IPS-18a (cell line): Measurements from ENCODE around the gene OCIAD1.

ENCODE experiments used
- H3K27ac ChIP-seq: one replicate; pipeline ENCODE4 v1.5.1; 2013; ENCODE audit warnings: low read length
- H3K27me3 ChIP-seq: one replicate; pipeline ENCODE4 v1.6.1; 2013; ENCODE audit warnings: mild to moderate bottlenecking, low read length; ENCODE audit not compliant: control insufficient read depth, insufficient read depth
- H3K36me3 ChIP-seq: one replicate; pipeline ENCODE4 v1.6.1; 2013; ENCODE audit warnings: low read depth, low read length; ENCODE audit not compliant: control insufficient read depth
- H3K4me1 ChIP-seq: one replicate; pipeline ENCODE4 v1.6.1; 2013; ENCODE audit warnings: low read depth, low read length; ENCODE audit not compliant: control insufficient read depth
- H3K4me3 ChIP-seq: one replicate; pipeline ENCODE4 v1.5.1; 2013; ENCODE audit warnings: low read length
- H3K9ac ChIP-seq: one replicate; pipeline ENCODE4 v1.6.1; 2013; ENCODE audit warnings: mild to moderate bottlenecking, low read length, moderate library complexity
- H3K9me3 ChIP-seq: one replicate; pipeline ENCODE4 v1.6.1; 2013; ENCODE audit warnings: low read depth, low read length; ENCODE audit not compliant: control insufficient read depth

Gene OCIAD1

GRCh38 chr4:48830706-48831531 lies at the start of gene OCIAD1:
TSS of gene OCIAD1 (plus strand) at chr4:48831088. CDS start at chr4:48832625, 1,537 bp downstream.
- Histone ChIP-seq H3K9me3 (no peaks in the 10 kb centered on the region), H3K9ac (peak within 1 kb of the TSS; percentile 99)

GRCh38 chr4:48781968-48782367 lies 48.9 kb upstream of the OCIAD1 start:
- H3K4me1 ChIP-seq, result peaks cover 16% of the 10 kb centered on the region

More at GRCh38 chr4:48830706-48831531, at the start of gene OCIAD1:
- Histone ChIP-seq H3K4me3 (peak within 1 kb of the TSS; percentile 97), H3K4me1 (peaks cover 6% of the 10 kb centered on the region), H3K36me3 (peaks cover 29% of the 10 kb centered on the region), H3K27ac (peak within 1 kb of the TSS; percentile 97), H3K27me3 (no peaks in the 10 kb centered on the region)

GRCh38 chr4:48785302-48785701 lies 45.6 kb upstream of the OCIAD1 start:
- H3K9ac ChIP-seq, result no peak overlapping the region
- H3K27me3 ChIP-seq, result no peaks in the 10 kb centered on the region
- H3K4me3 ChIP-seq, result no peak overlapping the region
- no peaks in the 10 kb centered on the region for H3K36me3 ChIP-seq
- H3K27ac ChIP-seq, result no peak overlapping the region
- H3K9me3 ChIP-seq, result no peaks in the 10 kb centered on the region
- H3K4me1 ChIP-seq, result peaks cover 9% of the 10 kb centered on the region

More at GRCh38 chr4:48781968-48782367, 48.9 kb upstream of the OCIAD1 start:
- Histone ChIP-seq H3K4me3 (no peak overlapping the region), H3K9me3 (no peaks in the 10 kb centered on the region), H3K36me3 (no peaks in the 10 kb centered on the region), H3K27ac (no peak overlapping the region), H3K27me3 (no peaks in the 10 kb centered on the region), H3K9ac (no peak overlapping the region)

- Histone ChIP-seq H3K4me3 (no peak overlapping the region), H3K4me1 (peaks cover 5% of the 10 kb centered on the region), H3K9me3 (no peaks in the 10 kb centered on the region), H3K9ac (no peak overlapping the region), H3K27ac (no peak overlapping the region), H3K36me3 (no peaks in the 10 kb centered on the region), H3K27me3 (no peaks in the 10 kb centered on the region)
These were observed 44.3 kb upstream of the OCIAD1 start for GRCh38 chr4:48786549-48786948.

- Histone ChIP-seq H3K36me3 (no peaks in the 10 kb centered on the region), H3K4me1 (peaks cover 5% of the 10 kb centered on the region), H3K4me3 (no peak overlapping the region), H3K27ac (no peak overlapping the region), H3K9ac (no peak overlapping the region), H3K9me3 (no peaks in the 10 kb centered on the region), H3K27me3 (no peaks in the 10 kb centered on the region)
These were observed 43.8 kb upstream of the OCIAD1 start for GRCh38 chr4:48787056-48787455.

- no peak overlapping the region for H3K9ac ChIP-seq
- H3K4me1 ChIP-seq, result peaks cover 5% of the 10 kb centered on the region
- H3K27me3 ChIP-seq, result no peaks in the 10 kb centered on the region
- H3K9me3 ChIP-seq, result no peaks in the 10 kb centered on the region
- H3K36me3 ChIP-seq, result no peaks in the 10 kb centered on the region
- H3K27ac ChIP-seq, result no peak overlapping the region
- no peak overlapping the region for H3K4me3 ChIP-seq
These were observed 40.3 kb upstream of the OCIAD1 start for GRCh38 chr4:48790561-48790960.

GRCh38 chr4:48791313-48791712 lies 39.6 kb upstream of the OCIAD1 start:
- Histone ChIP-seq H3K27ac (no peak overlapping the region), H3K27me3 (no peaks in the 10 kb centered on the region), H3K4me1 (peaks cover 5% of the 10 kb centered on the region), H3K9ac (no peak overlapping the region), H3K9me3 (no peaks in the 10 kb centered on the region), H3K4me3 (no peak overlapping the region), H3K36me3 (no peaks in the 10 kb centered on the region)

GRCh38 chr4:48792348-48793006 lies 38.4 kb upstream of the OCIAD1 start:
- H3K27me3 ChIP-seq, result no peaks in the 10 kb centered on the region
- no peak overlapping the region for H3K27ac ChIP-seq
- no peaks in the 10 kb centered on the region for H3K9me3 ChIP-seq
- no peaks in the 10 kb centered on the region for H3K36me3 ChIP-seq
- H3K4me1 ChIP-seq, result no peaks in the 10 kb centered on the region
- H3K4me3 ChIP-seq, result no peak overlapping the region
- H3K9ac ChIP-seq, result no peak overlapping the region

- no peak overlapping the region for H3K4me3 ChIP-seq
These were observed 35.8 kb upstream of the OCIAD1 start for GRCh38 chr4:48795108-48795507.

GRCh38 chr4:48796191-48796926 lies 34.5 kb upstream of the OCIAD1 start:
- no peak overlapping the region for H3K4me3 ChIP-seq

More at GRCh38 chr4:48795108-48795507, 35.8 kb upstream of the OCIAD1 start:
- peaks cover 5% of the 10 kb centered on the region for H3K4me1 ChIP-seq
- no peaks in the 10 kb centered on the region for H3K36me3 ChIP-seq
- H3K9ac ChIP-seq, result no peak overlapping the region
- no peaks in the 10 kb centered on the region for H3K27me3 ChIP-seq
- H3K27ac ChIP-seq, result no peak overlapping the region
- no peaks in the 10 kb centered on the region for H3K9me3 ChIP-seq

GRCh38 chr4:48796927-48797679 lies 33.8 kb upstream of the OCIAD1 start:
- Histone ChIP-seq H3K9me3 (no peaks in the 10 kb centered on the region), H3K27ac (no peak overlapping the region), H3K4me3 (no peak overlapping the region), H3K4me1 (peaks cover 5% of the 10 kb centered on the region), H3K36me3 (no peaks in the 10 kb centered on the region), H3K9ac (no peak overlapping the region), H3K27me3 (no peaks in the 10 kb centered on the region)

More at GRCh38 chr4:48796191-48796926, 34.5 kb upstream of the OCIAD1 start:
- Histone ChIP-seq H3K9me3 (no peaks in the 10 kb centered on the region), H3K36me3 (no peaks in the 10 kb centered on the region), H3K27ac (no peak overlapping the region), H3K27me3 (no peaks in the 10 kb centered on the region), H3K9ac (no peak overlapping the region), H3K4me1 (peaks cover 5% of the 10 kb centered on the region)
